ENCODE results near the gene CNOT2.

DNA sequence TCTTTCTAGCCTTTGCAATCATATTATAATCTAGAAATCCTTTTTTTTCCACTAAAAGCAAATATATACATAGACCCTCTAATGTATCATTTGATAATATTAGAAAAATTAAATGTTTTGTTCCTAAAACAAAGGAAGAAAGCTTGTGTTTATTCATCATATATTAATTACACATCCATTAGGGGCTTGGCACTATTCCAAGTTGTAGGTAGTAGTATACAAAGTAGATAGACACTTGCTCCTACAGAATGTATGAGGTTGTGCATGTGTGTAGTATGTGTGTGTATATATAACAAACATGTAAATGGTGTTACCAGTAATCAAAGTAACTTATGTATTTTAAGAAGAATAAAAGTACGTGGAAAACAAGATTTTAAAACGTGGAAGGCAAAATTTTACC lies 107.8 kb downstream of the CNOT2 start:
- TF ChIP-seq, protein P1, sequence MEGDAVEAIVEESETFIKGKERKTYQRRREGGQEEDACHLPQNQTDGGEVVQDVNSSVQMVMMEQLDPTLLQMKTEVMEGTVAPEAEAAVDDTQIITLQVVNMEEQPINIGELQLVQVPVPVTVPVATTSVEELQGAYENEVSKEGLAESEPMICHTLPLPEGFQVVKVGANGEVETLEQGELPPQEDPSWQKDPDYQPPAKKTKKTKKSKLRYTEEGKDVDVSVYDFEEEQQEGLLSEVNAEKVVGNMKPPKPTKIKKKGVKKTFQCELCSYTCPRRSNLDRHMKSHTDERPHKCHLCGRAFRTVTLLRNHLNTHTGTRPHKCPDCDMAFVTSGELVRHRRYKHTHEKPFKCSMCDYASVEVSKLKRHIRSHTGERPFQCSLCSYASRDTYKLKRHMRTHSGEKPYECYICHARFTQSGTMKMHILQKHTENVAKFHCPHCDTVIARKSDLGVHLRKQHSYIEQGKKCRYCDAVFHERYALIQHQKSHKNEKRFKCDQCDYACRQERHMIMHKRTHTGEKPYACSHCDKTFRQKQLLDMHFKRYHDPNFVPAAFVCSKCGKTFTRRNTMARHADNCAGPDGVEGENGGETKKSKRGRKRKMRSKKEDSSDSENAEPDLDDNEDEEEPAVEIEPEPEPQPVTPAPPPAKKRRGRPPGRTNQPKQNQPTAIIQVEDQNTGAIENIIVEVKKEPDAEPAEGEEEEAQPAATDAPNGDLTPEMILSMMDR (IDR thresholded peaks at IDR 0.05; ENCODE audit: low read depth, low read length) = no peak
- no peak for TF ChIP-seq POLR2A (IDR thresholded peaks at IDR 0.05; ENCODE audit: extremely low read depth, insufficient read length)
